NCI-H510A (cell line): Measurements from ENCODE around the gene USP36.
A peak's percentile ranks its signal among the peaks of the same experiment; 100 is the strongest.
"Not testable (repeated sequence)": the region's sequence is repeated elsewhere in the genome, so short reads cannot be mapped to it uniquely, and the experiment has no call there.

Experiments used
- DNase-seq: peaks from one replicate; lab custom pipeline; 2025; lab: John Stamatoyannopoulos, UW

USP36 gene

GRCh38 chr17:78872486-78872885 lies 31.9 kb upstream of the USP36 start:
- no peak for DNase-seq

- DNase-seq = no peak
Observed at GRCh38 chr17:78870621-78871020, 30.0 kb upstream of the USP36 start.

- no peak for DNase-seq
Observed at GRCh38 chr17:78868391-78868790, 27.8 kb upstream of the USP36 start.

- DNase-seq = not testable (repeated sequence)
Observed at GRCh38 chr17:78867046-78867445, 26.4 kb upstream of the USP36 start.

- DNase-seq = no peak
Observed at GRCh38 chr17:78865682-78866390, 25.2 kb upstream of the USP36 start.

- no peak for DNase-seq
Observed at GRCh38 chr17:78864117-78864516, 23.5 kb upstream of the USP36 start.

- DNase-seq = no peak
Observed at GRCh38 chr17:78862073-78863023, 21.7 kb upstream of the USP36 start.

- DNase-seq = no peak
Observed at GRCh38 chr17:78861229-78861628, 20.6 kb upstream of the USP36 start.

- no peak for DNase-seq
Observed at GRCh38 chr17:78859051-78859450, 18.4 kb upstream of the USP36 start.

- no peak for DNase-seq
Observed at GRCh38 chr17:78857266-78857665, 16.7 kb upstream of the USP36 start.

GRCh38 chr17:78855561-78856165 lies 15.0 kb upstream of the USP36 start:
- DNase-seq = no peak

- no peak for DNase-seq
Observed at GRCh38 chr17:78854508-78854907, 13.9 kb upstream of the USP36 start.

GRCh38 chr17:78853926-78854394 lies 13.3 kb upstream of the USP36 start:
- no peak for DNase-seq

- no peak for DNase-seq
Observed at GRCh38 chr17:78852709-78853121, 12.1 kb upstream of the USP36 start.

GRCh38 chr17:78849026-78849425 lies 8.4 kb upstream of the USP36 start:
- DNase-seq = no peak

GRCh38 chr17:78847052-78847451 lies 6.4 kb upstream of the USP36 start:
- DNase-seq = no peak

GRCh38 chr17:78844301-78845005 lies 3.8 kb upstream of the USP36 start:
- DNase-seq = no peak

GRCh38 chr17:78842881-78843565 lies 2.4 kb upstream of the USP36 start:
- peak; percentile 46 for DNase-seq

GRCh38 chr17:78840530-78840779 lies 159 bp downstream of the USP36 start:
- no peak for DNase-seq

- no peak for DNase-seq
Observed at GRCh38 chr17:78839762-78840529, 668 bp downstream of the USP36 start.

GRCh38 chr17:78839235-78839761 lies 1.3 kb downstream of the USP36 start:
- no peak for DNase-seq
